Stimulated activated CD4-positive, alpha-beta T cell treated with anti-CD3 and anti-CD28 coated beads, Interleukin-1b, Interleukin-23, amount 100 ng/mL, for 4 hours (primary cell): Measurements from ENCODE around the gene GAS2.
A peak's percentile ranks its signal among the peaks of the same experiment; 100 is the strongest.

Experiments used
- DNase-seq, 2 donors: peaks; one replicate each; pipeline ENCODE4 v3.0.0-alpha.2; 2020; ENCODE audit warnings: low read depth in 2 of 2

Gene GAS2

DNA sequence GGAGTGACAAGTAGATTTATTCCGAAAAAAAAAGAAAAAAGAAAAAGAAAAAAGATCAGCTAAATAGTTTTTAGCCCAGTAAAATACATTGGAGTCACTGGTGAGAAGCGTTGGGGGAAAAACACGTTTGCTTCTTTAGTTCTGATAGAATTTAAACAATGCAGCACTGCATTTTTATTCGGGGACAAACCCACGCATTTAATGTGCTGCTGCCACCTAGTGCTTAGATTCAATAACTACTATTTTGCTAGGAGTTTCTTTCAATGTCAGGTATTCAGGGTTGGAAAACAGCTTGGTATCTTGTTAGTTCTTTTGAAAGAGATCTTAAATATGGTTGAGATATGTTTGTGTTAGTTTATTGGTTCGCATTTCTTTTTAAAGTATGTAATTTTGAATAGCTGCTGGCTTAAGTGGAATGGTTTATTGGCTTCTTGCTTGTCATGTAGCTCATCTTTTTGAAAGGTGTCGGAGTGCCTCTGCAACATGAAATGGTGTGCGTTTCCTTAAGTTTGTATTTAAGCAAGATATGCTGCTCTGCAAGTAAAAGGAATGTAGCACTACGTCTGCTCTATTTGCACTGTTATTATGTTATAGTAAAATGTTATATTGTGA is 121.2 kb downstream of the GAS2 start:
- peak in 1 of 2 donors; percentile 15 for DNase-seq

GRCh38 chr11:22792497-22792896 is 126.1 kb downstream of the GAS2 start:
- DNase-seq: no peak

DNA sequence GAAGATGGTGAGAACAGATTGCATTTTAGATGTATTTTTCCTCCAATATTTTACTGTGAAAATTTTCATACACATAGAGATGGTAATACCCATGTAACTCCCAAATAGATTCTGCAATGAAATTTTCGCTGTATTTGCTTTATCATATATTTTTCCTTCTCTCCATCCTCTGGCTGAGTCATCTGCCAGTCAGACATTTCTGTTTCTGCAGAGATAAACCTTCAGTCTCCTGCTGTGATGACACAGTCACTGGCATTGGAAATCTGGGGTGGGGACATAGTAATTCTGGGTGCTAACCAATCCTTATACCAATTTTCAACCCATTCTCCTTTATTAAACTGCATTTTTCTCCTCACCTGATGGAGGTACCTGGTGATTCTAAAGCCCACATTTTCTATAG is 129.5 kb downstream of the GAS2 start:
- no peak for DNase-seq

DNA sequence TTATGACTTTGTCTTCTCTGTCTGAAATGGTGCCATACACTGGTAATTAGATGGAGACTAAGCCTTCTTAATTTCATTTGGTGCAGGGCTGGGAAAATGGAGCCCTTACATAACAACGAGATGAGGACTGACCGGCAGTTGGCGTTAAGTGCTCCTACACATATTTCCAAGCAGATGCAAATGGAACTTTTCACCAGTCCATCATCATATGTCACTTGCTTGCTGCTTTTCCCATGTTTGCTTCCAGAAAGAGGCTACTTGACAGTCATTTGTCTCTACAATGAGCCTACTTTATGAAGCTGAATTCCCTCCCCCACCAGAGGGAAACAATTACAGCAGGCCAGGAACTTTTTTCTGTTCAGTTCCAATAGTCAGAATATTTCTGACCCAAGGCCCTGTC is 130.6 kb downstream of the GAS2 start:
- no peak for DNase-seq

- DNase-seq: no peak
Observed at GRCh38 chr11:22798901-22799300, 132.5 kb downstream of the GAS2 start.

DNA sequence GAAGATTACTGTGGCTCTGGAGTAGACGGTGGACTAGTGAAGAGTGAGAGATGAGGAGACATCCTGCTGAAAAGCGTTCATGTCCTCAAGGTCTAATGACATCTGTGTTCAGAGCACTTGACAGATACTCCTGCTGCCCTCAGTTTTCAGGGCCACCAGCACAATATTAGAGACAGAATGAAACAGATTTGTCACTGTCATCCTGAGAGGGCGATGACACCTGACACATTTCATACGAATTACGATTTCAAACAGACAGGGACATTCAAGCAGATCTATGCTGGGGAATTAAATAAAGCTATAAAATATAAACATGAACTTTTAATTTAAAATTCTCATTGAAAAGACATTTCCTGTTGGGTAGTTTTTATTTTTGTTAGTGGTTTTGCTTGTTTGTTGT is 134.1 kb downstream of the GAS2 start:
- no peak for DNase-seq

- DNase-seq: no peak
Observed at GRCh38 chr11:22802861-22803260, 136.4 kb downstream of the GAS2 start.

DNA sequence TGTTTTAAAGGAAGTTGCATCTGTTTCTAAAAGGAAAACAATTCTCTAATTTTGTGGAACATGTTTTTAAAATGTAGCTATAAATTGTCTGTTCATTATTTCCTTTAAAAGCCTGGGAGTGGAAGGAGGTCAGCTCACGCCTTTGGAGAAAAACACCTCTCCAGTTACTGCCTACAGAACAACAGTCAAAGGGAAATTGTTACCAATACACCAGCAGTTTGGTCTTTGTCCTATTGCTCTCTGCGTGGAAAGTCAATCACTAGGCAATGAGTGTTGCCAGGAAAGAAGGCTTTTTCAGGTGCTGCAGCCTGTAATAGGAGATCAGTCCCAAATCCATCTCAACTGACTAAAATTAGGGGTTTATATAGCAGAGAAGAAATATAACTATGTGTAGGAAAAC is 141.0 kb downstream of the GAS2 start:
- no peak for DNase-seq

GRCh38 chr11:22807855-22808570 is 141.6 kb downstream of the GAS2 start:
- no peak for DNase-seq

DNA sequence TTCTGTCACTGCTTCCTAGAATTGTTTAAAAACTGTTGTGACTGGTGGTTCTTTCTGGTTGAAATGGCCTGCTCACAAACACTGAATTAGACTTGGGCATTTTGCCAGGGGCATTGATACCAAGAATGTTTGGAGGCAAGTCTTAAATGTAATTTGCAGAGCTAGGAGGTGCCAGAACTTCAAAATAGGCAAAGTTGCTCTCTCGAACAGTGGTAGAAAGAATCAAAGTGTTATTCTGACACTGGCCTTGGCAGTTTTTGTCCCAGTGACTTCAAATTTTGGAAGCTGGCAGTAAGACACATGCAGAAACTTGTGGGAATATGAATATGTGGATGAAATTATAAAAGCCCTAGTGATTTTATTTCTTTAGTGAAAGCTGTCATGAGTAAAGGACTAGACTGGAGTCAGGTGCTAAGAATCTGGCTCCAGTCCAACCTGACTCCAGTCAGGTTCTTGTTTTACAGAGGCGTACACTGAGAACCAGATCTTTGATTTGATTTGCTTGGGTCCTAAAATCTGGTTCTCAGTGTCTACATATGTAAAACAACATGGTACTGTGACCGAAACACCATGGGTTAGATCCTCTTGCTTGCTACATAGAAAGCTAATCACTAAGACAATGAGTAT is 142.3 kb downstream of the GAS2 start:
- DNase-seq: no peak

GRCh38 chr11:22809893-22810292 is 143.5 kb downstream of the GAS2 start:
- DNase-seq: no peak

GRCh38 chr11:22822203-22822602 is 155.8 kb downstream of the GAS2 start:
- no peak for DNase-seq

GRCh38 chr11:22828373-22828772 is 162.0 kb downstream of the GAS2 start:
- DNase-seq: no peak

DNA sequence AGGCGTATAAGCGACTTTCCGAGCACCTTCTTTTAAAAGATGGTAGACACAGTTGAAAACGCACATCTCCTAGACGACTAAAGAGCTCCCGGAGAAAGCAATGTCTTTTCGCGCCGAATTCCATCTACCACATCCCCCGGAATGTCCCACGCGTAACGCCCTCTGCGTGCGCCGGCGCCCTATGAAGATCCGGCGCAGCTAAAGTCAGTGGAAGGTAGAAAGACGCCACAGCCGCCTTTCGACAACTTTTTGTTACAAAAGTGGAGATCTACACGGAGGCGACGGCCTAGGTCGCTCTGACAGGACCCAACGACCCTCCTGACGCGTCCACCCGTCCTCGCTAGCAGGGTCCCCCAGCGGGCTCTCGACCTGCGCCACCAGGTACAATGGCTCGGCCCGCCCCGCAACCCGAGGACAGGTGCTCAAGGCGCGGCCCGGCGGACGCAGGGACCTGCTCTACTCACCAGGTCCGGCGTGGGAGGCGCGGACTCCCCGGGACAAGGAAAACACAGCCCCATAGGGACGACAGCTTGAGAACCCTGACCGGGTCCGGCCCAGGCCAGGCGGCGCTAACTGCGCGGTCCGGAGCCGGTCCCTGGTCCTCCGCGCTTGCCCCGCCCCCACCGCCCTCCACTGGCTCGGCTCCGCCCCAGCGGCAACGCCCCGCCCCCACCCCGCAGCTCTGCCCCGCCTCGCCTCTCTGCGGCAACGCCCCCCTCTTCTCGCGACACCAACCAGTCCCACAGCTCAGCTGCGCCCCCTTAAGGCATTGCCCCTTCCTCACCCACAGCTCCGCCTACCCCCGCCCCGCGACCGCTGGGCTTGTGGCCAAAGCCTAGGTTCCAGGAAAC is 163.0 kb downstream of the GAS2 start, which contains the start of gene SVIP:
Gene SVIP, minus strand, starts transcription at position 571 of the 851 bp plus-strand sequence. Its CDS starts 53 bp downstream, at position 518.
- peak; percentile 94 to 95 for DNase-seq

DNA sequence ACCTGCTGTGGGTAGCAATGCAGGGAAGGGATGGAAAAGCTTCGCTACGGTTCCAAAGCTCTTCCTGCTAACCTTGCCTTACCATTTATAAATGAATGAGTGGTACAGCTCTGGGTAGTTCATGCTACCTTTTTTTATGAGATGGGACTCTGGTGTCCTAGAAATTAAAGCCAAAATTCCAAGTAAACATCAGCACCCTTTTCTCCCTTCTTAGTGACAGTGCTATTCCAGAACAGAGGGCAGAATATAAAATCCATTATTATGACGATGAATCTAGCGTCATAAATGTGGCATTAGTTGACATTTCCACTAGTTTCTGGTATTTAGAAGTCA is 163.6 kb downstream of the GAS2 start:
- no peak for DNase-seq

- DNase-seq: no peak
Observed at GRCh38 chr11:22832315-22833015, 166.1 kb downstream of the GAS2 start.

- DNase-seq: no peak
Observed at GRCh38 chr11:22846726-22847125, 180.3 kb downstream of the GAS2 start.

GRCh38 chr11:22851477-22851876 is 185.1 kb downstream of the GAS2 start:
- no peak for DNase-seq

DNA sequence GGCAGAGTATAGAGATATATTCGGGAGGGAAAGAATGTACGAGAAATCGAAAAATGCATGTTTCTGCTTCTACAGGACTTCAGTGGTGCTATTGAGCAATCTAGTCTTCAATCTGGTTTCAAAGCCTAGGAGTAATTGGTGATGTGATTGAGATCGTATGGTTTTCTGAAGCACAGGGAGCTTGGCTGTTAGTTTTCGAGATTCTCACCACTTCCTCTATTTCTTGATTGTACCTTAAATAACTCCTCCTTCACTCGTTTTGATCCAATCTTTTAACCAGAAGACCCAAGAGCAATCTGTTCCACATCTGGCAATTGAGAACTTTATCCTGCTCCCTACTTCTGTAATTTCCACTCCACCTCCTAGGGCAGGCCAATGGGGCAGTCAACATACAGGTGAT is 193.3 kb downstream of the GAS2 start:
- DNase-seq: no peak

- DNase-seq: no peak
Observed at GRCh38 chr11:22860241-22860640, 193.8 kb downstream of the GAS2 start, which contains the start of gene CCDC179. Gene CCDC179 (minus strand): TSS chr11:22860474. CDS start chr11:22860421, 53 bp downstream.
